Stimulated activated CD4-positive, alpha-beta T cell treated with anti-CD3 and anti-CD28 coated beads, Interleukin-1b, Interleukin-23, amount 100 ng/mL, for 24 hours (primary cell): ENCODE data around the gene PPP2R3A.
"Not testable (repeated sequence)": the region's sequence is repeated elsewhere in the genome, so short reads cannot be mapped to it uniquely, and the experiment has no call there.

ENCODE experiments used
- DNase-seq, 4 experiments: peaks; one replicate each; pipeline ENCODE4 v3.0.0-alpha.2; 2020; ENCODE audit warnings: low read depth in 4 of 4, low spot score in 1 of 4

The PPP2R3A gene, protein sequence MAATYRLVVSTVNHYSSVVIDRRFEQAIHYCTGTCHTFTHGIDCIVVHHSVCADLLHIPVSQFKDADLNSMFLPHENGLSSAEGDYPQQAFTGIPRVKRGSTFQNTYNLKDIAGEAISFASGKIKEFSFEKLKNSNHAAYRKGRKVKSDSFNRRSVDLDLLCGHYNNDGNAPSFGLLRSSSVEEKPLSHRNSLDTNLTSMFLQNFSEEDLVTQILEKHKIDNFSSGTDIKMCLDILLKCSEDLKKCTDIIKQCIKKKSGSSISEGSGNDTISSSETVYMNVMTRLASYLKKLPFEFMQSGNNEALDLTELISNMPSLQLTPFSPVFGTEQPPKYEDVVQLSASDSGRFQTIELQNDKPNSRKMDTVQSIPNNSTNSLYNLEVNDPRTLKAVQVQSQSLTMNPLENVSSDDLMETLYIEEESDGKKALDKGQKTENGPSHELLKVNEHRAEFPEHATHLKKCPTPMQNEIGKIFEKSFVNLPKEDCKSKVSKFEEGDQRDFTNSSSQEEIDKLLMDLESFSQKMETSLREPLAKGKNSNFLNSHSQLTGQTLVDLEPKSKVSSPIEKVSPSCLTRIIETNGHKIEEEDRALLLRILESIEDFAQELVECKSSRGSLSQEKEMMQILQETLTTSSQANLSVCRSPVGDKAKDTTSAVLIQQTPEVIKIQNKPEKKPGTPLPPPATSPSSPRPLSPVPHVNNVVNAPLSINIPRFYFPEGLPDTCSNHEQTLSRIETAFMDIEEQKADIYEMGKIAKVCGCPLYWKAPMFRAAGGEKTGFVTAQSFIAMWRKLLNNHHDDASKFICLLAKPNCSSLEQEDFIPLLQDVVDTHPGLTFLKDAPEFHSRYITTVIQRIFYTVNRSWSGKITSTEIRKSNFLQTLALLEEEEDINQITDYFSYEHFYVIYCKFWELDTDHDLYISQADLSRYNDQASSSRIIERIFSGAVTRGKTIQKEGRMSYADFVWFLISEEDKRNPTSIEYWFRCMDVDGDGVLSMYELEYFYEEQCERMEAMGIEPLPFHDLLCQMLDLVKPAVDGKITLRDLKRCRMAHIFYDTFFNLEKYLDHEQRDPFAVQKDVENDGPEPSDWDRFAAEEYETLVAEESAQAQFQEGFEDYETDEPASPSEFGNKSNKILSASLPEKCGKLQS (N-terminal part only)

DNA sequence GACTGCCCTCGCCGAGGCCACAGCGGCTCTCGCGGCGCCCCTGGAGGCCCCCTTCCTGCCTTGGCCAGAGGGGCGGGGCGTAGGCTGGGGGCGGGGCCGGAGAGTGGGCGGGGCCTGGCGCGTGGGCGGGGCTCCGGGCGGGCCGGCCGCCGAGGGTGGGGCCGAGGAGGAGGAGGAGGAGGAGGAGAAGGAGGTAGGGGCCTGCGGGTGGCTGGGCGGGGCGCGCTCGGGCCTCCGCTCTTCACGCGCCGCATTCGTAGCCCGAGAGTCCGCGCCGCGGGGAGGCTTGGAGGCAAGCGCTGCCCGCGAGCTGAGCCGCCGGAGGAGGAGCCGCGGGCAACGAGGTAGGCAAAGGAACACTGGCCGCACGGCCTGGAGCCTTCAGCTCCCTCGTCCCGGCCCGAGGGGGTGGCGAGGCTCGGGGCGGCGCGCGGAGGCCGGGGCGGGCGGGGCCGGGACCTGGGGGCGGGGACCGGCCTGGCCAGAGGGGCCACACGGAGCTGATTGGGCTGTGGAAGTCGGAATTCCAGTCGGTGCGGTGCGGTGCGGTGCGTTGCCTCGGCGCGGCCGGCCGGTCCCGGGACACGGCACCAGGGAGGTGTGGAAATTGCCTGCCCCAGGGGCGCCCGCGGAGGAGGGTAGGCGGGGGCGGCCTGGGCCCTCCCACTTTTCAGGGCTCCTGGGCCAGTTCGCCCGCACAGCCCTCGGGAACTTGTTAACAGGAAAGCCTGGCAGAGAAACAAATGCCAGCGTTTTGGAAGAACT, at the start of gene PPP2R3A:
TSS of gene PPP2R3A (plus strand) at position 223 of the 765 bp plus-strand sequence. CDS start 35,771 bp downstream, outside the sequence.
- peak; percentile 1 to 55 (median 37) for DNase-seq

DNA sequence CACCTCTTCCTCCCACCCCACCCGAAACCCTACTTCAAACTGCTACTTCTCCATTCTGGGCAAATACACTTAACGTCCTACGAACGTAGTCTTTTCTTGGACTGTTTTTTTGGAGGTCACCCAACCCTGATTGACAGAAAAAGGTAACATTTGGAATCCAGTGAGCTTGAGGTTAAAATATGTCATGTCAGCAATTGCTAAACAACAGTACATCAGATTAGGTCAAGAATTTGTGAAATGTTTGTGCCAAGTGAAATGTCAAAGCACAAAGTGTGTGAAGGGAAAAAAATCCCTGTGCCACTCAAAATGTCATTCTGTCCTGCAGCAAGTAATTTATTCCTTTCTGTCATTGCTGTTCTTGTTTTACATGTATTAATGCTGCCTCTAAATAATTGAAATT, 49.2 kb upstream of the PPP2R3A start:
- DNase-seq = no peak

DNA sequence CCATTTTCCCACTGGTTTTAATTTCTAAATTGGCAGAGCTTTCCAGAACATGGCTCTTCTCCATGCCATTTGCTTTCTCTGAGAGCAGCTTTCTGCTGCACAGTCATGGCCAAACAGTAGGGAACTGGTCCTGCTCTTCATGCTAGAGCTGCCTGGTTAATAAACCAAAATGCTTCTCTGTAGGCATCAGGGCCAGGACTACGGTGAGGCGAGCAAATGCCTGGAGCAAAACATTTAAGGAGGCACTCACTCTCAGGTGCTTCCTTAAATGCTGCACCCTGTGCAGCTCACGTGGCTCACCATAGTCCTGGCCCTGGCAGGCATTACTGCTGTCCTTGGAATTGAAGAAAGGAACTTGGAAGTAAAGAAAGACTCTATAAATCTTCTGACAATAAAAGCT, 48.5 kb upstream of the PPP2R3A start:
- DNase-seq = no peak

DNA sequence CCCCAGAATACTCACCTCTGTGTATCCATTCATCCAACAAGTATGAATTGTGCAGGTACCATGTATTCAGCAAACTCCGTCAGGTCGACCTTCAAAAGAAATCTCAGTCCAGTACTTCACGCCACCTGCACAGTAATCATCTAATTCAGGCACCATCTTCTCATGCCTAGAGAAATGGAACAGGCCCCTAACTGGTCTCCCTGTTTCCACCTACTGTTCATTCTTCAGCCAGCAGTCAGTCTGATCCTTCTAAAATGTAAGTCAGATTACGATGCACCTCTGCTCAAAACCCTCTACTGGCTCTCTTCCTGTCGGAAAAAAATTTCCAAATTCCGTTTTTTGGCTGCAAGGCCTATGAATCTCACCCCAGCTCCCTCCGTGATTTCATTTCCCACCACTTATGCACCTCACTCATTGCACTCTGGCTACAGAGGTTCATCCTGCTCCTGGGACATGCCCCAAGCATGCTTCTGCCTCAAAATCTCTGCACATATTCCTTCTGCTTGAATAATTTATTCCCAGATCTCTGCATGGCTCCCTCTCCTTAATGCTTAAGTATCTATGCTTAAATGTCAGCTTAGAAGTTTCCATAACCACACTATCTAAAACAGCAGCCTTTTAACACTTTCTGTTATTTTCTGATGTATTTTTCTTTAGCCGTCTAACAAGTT, 47.5 kb upstream of the PPP2R3A start:
- no peak for DNase-seq

DNA sequence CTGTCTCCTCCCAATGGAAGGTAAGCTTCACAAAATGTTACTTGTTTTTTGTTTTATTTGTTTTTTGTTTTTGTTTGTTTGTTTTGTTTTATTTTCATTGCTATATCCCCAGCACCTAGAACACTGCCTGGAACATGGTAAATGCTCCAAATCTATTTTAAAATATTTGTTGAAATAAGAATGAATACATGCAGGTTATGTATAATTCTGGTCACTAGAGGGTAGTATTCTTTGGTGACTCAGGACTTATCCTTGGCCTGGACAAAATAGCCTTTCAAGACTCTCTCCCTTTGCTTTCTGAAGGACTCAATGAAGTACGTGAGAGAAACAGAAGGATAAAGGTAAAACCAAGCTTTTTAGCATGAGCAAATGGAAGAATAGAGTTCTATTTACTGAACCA, 46.9 kb upstream of the PPP2R3A start:
- DNase-seq = no peak

DNA sequence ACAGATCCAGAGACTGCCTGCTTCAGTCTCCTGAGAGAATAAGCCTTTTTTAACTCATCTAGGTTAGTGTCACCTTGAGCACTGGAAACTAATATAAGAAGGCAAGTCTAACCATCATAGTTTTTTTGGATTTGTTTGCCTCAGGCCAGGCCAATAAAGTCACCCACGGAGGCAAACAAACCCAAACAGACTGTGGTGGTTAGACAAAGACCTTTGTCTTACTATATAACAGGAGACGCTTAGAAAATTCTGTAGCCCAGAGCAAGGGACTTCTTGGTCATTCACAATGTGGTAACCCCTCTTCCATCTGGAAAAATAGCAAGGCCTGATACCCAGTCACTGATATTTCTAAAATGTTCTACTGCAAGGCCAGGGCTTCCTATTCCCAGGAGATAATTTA, 45.3 kb upstream of the PPP2R3A start:
- DNase-seq = no peak

DNA sequence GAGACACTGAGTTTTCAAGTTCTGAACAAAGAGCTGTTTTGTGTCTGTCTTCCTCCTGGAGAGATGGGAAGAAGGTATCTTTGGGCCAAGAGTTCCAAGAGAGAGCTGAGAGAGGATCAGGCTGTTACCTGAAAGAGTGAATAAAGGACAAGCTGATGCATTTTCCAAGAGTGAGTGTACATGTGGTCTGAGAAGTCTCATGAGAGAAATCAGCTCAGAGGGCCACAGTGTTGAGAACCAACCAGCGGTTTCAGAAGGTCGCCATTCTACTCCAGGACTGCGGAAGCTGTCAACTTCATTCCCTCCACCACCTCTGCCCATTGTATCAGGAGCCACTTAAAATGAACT, 42.7 kb upstream of the PPP2R3A start:
- no peak for DNase-seq

DNA sequence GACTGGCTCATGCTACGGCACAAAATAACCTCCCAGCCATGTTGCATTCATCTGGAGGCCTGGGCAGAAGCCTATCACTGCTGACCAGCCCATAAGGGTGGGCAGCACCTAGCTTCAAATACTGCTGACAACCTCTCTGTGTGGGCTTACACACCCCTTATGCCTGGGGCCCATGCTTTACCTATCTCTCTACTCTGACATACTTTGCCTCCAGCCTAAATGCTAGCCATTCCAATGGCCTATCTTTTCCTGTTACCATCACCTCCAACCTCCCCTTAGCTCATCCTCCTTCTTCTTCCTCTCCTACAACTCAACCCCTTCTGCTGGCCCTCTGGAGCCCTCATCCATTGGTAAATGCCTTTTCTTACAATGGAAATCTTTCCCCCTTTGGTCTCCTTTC, 41.0 kb upstream of the PPP2R3A start:
- DNase-seq = no peak

DNA sequence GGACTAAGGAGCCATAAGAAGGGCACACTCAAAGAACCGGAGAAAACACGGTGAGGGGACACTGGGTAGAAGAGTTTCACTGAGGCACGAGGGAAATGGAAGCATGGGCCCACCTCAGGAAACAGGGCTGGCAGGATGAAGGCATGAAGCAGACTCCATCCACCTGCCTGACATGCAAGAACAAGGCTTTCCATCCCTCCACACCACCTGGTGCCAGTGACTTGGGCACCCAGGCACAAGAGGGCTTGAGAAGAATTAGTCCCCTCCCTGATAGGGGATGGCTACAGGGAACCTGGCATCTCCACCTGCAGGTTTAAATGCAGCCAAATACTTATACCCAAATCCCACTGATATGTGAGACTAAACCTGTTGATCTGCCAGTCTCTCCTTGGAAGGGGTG, 38.9 kb upstream of the PPP2R3A start:
- DNase-seq = no peak

DNA sequence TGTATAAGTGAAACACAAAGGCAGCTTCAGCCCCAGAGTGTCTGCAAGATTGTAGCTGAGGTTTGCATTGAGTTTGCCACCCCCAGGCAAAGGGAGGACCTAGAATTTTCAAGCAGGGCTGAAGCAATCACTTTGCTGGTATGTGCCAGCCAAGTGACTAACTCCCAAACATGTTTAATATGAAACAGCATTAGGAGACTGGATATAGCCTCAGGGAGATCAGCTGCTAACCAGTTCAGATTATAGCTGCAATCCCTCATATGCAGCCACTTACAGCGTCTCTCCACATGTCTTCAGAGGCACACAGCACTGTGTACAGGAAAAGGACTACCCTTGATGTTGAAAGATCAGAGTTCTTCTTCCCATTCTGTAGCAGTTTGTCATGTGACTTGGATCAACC, 38.4 kb upstream of the PPP2R3A start:
- DNase-seq = no peak

DNA sequence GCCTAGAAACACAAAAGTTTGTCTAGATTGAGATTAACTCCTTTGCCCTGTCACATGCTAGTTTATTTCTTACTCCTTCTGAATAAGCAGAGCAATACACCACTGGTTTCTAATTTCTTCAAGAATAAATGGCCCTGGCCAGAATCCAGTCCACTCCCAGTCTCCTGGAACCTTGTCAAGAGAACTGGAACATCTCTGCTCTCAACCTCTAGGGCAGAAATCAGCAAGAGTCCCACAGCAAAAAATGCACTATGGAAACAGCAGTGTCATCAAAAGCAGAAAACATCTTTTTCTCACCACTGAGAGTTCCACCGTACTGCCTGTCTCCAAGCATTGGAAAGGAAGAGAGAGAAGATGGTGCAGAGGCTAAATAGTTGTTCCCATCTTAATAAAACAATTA, 35.9 kb upstream of the PPP2R3A start:
- no peak for DNase-seq

DNA sequence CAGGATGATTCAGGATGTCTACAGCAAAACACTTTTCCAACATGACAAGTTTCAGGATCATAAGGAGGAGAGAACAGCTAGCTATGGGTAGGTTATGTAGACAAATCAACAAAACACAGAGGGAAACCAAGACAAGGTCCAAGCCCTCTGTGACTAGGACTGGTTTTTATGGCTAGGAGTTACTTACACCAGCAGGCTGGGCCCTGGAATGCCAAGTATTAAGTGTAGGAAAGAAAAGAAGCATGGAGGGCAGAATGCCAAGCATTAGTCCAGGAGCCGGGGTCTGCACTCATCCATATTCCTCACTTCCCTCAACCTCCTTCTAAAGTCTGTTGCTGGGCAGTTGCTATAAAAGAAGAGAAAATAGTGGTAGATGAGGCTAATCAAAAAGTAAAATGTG, 35.3 kb upstream of the PPP2R3A start:
- no peak for DNase-seq

DNA sequence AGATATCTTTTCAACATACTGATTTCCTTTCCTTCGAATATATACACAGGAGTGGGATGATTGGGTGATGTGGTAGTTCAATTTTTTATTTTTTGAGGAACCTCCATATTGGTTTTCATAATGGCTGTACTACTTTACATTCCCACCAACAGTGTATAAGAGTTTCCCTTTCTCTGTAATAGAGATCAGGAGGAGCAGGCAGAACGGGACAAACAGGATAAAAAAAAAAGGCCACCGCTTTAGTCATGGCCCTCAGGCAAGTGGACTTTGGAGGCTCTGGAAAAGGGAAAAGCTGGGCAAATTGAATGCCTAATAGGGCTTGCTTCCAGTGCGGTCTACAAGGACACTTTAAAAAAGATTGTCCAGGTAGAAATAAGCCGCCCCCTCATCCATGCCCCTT, 30.4 kb upstream of the PPP2R3A start:
- DNase-seq = not testable (repeated sequence)

DNA sequence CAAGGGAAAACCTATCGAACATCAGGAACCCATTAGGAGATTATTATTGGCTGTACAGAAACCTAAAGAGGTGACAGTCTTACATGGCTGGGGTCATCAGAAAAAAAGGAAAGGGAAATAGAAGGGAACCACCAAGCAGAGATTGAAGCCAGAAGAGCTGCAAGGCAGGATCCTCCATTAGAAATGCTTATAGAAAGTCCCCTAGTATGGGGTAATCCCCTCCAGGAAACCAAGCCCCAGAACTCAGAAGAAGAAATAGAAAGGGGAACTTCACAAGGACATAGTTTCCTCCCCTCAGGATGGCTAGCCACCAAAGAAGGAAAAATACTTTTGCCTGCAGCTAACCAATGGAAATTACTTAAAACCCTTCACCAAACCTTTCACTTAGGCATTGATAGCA, 27.8 kb upstream of the PPP2R3A start:
- DNase-seq = not testable (repeated sequence)

DNA sequence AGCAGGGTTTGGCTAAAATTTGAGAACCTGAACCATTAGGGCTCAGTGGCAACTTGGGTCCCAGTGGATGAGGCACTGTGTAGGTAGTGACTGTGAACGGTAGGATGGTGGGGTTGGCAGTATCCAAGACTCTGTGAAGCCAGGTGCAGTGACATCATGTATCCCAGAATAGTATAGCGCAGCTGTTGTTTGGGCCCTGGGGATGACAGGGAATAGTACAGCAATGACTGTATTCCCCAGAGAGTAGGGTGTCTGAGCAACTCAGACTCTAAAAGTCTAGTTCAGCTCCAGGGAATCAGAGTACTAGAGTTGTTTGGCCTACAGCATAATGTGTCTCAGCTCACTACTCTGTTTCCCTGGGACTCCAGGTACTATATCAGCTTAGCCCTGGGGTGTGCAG, 20.7 kb upstream of the PPP2R3A start:
- no peak for DNase-seq

DNA sequence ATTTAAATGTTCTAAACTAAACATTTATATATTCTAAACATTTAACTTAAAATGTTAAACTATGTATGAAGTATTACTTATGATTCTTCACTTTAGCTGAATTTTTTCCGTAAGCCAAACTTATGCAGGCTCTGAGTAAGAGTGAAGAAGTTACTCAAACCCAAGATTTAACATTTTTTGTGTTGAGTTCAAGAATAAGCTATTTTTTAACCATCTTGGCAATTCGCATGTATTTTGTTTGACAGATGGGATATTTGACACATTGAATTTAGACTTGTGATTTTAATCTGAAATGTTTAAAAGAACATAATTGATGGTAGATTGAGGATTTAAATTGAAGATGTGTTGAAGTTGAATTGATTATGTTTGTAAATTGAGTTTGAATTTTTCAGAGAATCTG, 14.6 kb upstream of the PPP2R3A start:
- DNase-seq = no peak

DNA sequence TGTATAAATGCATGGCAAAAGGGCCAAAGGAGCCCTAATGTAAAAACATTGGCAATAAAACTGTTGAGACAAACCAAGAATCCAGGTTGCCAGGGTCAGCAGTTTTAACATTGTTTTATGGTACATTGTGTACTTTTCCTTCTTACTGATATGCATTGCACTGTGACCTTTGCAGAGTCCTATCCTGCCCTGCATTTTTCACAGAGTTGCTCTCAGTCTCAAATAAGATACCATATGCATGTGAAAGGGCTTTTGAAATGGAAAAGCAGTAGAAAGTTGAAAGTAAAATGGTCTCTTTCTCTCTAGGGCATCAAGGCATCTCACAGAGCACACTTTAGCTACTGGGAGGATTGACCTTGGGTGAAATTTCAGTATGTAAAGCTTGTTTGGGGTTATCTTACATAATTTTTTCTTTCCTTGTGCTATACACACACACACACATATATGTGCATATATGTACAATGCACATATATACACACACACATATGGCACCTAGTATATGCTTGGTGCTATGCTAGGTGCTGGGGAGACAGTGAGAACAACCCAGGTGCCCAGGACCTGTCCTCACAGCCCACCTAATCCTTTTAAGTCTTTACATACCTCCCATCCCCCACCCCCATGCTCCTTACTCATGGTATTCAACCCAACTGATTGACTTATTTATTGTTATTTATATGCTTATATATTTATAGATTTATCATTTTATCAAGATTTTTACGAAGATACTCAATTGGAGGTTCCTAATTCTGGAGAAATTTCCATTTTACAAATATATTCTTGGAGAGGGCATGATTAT, 1.2 kb upstream of the PPP2R3A start:
- DNase-seq = no peak

DNA sequence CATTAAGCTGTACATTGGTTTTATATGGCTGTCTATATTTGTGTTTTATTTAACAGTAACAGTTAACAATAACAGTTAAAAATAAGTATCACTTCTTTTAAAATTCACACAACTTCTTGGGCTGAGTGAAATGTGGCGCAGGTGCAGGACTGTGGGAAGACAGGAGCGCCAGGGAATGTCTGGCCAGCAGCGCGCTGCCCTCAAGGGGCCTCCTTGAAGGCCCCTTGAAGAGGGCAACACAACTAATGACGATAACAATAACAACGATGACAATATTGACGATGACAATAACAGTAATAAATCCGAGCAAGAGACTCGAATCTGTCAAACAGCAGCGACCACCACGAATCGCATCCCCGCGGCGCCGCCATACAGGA, 411 bp upstream of the PPP2R3A start:
- no peak for DNase-seq

DNA sequence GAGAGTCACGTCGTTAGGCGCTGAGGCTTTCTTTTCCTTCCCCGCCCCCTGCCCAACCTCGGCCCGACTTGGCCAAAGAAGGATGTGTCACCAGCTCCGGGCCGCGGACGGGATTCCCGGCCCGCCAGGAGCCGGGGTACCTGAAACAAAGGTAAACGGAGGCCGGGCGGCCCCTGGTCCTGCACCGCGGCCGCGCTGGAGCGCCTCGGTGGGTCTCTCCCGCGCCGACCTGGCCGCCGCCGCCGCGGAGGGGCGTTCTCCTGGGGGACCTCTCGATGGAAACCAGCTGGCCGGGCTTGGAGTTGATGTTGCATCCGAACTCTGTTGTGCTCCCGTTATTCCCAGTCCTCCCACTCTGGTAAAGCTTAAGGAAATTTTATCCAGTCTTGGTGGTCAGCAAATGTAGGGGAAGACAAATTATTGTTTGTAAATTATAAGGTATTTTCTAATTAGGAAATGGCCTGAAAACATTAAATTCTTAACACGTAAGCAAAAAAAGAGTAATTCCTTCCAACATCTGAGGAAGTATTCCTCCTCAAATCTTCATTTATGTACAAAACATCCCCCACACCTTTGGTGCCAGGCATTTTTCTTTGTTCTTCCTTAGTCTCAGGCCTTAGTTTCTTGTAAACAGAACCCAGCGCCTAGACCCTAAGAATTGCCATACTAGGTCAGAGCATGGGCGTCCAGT, 888 bp downstream of the PPP2R3A start:
- no peak for DNase-seq
